ENCODE measurements around the gene RNF213. TPM values are rescaled to one million over a fixed set of nuclear protein-coding genes. Genes with fewer than 3 reads are reported as not detected.
"Not testable (repeated sequence)": the region's sequence is repeated elsewhere in the genome, so short reads cannot be mapped to it uniquely, and the experiment has no call there.

The RNF213 gene
- total RNA-seq, 4 donors from 2014 or later: 83.6 to 205 (median 103) TPM

- no peak for DNase-seq (ENCODE audit: low spot score)
- TF ChIP-seq, protein P1, sequence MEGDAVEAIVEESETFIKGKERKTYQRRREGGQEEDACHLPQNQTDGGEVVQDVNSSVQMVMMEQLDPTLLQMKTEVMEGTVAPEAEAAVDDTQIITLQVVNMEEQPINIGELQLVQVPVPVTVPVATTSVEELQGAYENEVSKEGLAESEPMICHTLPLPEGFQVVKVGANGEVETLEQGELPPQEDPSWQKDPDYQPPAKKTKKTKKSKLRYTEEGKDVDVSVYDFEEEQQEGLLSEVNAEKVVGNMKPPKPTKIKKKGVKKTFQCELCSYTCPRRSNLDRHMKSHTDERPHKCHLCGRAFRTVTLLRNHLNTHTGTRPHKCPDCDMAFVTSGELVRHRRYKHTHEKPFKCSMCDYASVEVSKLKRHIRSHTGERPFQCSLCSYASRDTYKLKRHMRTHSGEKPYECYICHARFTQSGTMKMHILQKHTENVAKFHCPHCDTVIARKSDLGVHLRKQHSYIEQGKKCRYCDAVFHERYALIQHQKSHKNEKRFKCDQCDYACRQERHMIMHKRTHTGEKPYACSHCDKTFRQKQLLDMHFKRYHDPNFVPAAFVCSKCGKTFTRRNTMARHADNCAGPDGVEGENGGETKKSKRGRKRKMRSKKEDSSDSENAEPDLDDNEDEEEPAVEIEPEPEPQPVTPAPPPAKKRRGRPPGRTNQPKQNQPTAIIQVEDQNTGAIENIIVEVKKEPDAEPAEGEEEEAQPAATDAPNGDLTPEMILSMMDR (IDR thresholded peaks at IDR 0.05): no peak
- ATAC-seq (ENCODE audit: low FRiP score): no peak
Measured at GRCh38 chr17:80319999-80320344, 59.3 kb downstream of the RNF213 start.

DNA sequence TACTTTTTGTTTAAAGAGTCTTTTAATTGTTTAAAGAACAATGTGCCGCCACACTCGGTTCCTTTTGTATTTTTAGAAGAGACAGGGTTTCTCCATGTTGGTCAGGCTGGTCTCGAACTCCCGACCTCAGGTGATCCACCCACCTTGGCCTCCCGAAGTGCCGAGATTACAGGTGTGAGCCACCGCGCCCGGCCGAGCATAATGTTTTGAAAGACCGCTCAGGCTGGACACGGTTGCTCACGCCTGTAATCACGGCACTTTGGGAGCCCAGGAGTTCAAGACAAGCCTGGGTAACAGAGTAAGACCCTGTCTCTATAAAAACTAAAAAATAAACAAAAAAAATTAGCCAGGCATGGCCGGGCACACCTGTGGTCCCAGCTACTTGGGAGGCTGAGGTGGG, 59.8 kb downstream of the RNF213 start:
- TF ChIP-seq, protein P1 (IDR thresholded peaks at IDR 0.05): no peak
- ATAC-seq (ENCODE audit: low FRiP score): no peak
- no peak for DNase-seq (ENCODE audit: low spot score)

- TF ChIP-seq, protein P1 (IDR thresholded peaks at IDR 0.05): no peak
- ATAC-seq (ENCODE audit: low FRiP score) (no peak), DNase-seq (ENCODE audit: low spot score) (no peak)
Measured at GRCh38 chr17:80322864-80323263, 62.2 kb downstream of the RNF213 start.

DNA sequence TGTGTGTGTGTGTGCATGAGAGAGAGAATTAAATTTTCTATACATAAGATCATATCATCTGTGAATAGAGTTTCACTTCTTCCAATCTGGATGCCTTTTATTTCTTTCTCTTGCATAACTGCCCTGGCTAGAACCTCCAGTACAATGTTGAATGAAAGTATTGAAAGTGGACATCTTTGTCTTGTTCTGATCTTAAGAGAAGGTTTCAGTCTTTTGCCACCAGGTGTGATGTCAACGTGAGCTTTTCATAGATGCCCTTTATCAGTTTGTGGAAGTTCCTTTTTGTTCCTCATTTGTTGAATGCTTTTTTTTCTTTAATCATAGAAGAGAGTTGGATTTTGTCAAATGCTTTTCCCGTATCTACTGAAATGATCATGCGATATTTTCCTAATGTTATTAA, 63.3 kb downstream of the RNF213 start:
- no peak for DNase-seq (ENCODE audit: low spot score)
- no peak for ATAC-seq (ENCODE audit: low FRiP score)
- TF ChIP-seq, protein P1 (IDR thresholded peaks at IDR 0.05): no peak

GRCh38 chr17:80327518-80327917, 66.9 kb downstream of the RNF213 start:
- ATAC-seq (ENCODE audit: low FRiP score): no peak
- DNase-seq (ENCODE audit: low spot score): no peak
- TF ChIP-seq, protein P1 (IDR thresholded peaks at IDR 0.05): no peak

DNA sequence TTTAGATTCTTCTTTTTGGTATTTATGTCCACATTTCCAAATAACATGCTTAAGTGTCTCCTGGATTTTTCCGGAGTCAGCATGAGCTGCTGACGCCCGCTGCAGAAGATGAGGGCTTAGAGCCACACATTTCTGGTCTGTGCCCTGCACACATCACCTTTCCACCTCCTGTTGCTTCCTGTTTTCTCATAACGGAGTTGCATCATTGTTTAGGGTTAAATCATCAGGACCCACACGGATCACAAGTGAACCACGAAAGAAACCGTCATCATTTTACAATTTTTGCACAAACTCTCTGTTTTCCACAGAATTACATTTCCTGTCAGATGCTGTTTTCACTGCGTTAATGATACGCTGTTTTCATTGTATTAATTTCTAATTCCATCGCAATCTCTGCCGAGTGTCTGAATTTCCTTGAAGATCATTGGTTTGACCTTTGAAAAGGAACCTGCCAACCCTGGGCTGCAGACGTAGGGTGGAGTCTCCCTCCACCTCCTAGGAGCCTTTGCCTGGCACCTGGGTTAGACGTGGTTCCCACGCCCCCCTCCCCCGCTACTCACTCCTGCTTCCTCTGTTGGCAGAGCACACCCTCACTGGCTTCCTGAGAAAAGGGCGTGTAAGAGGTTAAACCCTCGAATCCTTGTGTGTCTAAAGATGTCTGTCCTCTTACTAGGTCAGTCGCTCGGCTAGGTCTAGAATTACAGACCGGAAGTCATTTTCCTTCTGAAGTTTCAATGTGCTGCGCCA, 68.2 kb downstream of the RNF213 start:
- ATAC-seq (ENCODE audit: low FRiP score) (no peak), DNase-seq (ENCODE audit: low spot score) (no peak)
- TF ChIP-seq, protein P1 (IDR thresholded peaks at IDR 0.05): no peak

GRCh38 chr17:80329421-80329820, 68.8 kb downstream of the RNF213 start:
- not testable (repeated sequence) for DNase-seq (ENCODE audit: low spot score); ATAC-seq (ENCODE audit: low FRiP score)

Data from omental fat pad (tissue), 4 donors.